K562 (cell line): ENCODE data around the gene RNF224. TPM values are rescaled to one million over a fixed set of nuclear protein-coding genes. Genes with fewer than 3 reads are reported as not detected.
A peak's percentile ranks its signal among the peaks of the same experiment; 100 is the strongest.

Source experiments
- BCL6 ChIP-seq: fragments of 250-450 bp; sonication (Bioruptor Pico); IDR thresholded peaks from 2 replicates; pipeline ENCODE4 v1.4.0; 2020
- CXXC5 ChIP-seq: fragments of 250-450 bp; sonication (Bioruptor Pico); IDR thresholded peaks from 2 replicates; pipeline ENCODE4 v1.8.0; 2022; ENCODE audit warnings: inconsistent platforms, mild to moderate bottlenecking, moderate library complexity
- ELF4 ChIP-seq: fragments of 450-650 bp; formaldehyde crosslinking; IDR thresholded peaks from 2 replicates; pipeline ENCODE4 v1.4.0; 2022; ENCODE audit warnings: missing genetic modification characterization
- ETV5 ChIP-seq: sonication (generic); formaldehyde crosslinking; IDR thresholded peaks from 2 replicates; pipeline ENCODE4 v1.4.0; 2020; ENCODE audit warnings: low read depth, mild to moderate bottlenecking, missing genetic modification reagents
- FOXA3 ChIP-seq, 2 experiments: fragments of 450-650 bp in 1 of 2; sonication (generic) in 1 of 2; formaldehyde crosslinking; IDR thresholded peaks in 1 of 2; conservative IDR thresholded peaks in 1 of 2; 2 replicates each; pipeline versions ENCODE4 v1.4.0 to v1.8.0; 2020 to 2022; ENCODE audit warnings: mild to moderate bottlenecking in 2 of 2, missing genetic modification reagents in 1 of 2
- GATA2 ChIP-seq: sonication (generic); formaldehyde crosslinking; IDR thresholded peaks from 2 replicates; pipeline ENCODE4 v1.4.0; 2020; ENCODE audit warnings: mild to moderate bottlenecking, missing genetic modification reagents
- GTF2A2 ChIP-seq: IDR thresholded peaks from 2 replicates; pipeline ENCODE4 v1.6.1; 2016; ENCODE audit warnings: mild to moderate bottlenecking, missing genetic modification characterization, missing compliant biosample characterization
- GTF2E2 ChIP-seq: fragments of 200-800 bp; sonication (Bioruptor generic); IDR thresholded peaks from 2 replicates; pipeline ENCODE4 v1.6.1; 2016; ENCODE audit warnings: missing genetic modification characterization, missing compliant biosample characterization
- HMGN3 ChIP-seq: IDR thresholded peaks from 2 replicates; pipeline ENCODE4 v1.6.1; 2011; ENCODE audit warnings: borderline replicate concordance, low read depth, mild to moderate bottlenecking, mixed read lengths, low read length; ENCODE audit not compliant: insufficient read length; ENCODE audit errors: extremely low read depth
- MBD2 ChIP-seq: sonication (generic); IDR thresholded peaks from 2 replicates; pipeline ENCODE4 v1.6.1; 2016; ENCODE audit warnings: low read depth, borderline replicate concordance
- MEF2A ChIP-seq: IDR thresholded peaks from 2 replicates; pipeline ENCODE4 v1.6.1; 2011; ENCODE audit warnings: low read depth, mild to moderate bottlenecking, low read length, moderate library complexity; ENCODE audit not compliant: control insufficient read depth
- NRF1 ChIP-seq, 2 experiments: fragments of 450-650 bp; IDR thresholded peaks in 1 of 2; conservative IDR thresholded peaks in 1 of 2; 2 replicates each; pipeline ENCODE4 v1.6.1; 2014; ENCODE audit warnings: mild to moderate bottlenecking in 2 of 2
- PCBP1 ChIP-seq: fragments of 200-400 bp; formaldehyde crosslinking; IDR thresholded peaks from 2 replicates; pipeline ENCODE4 v1.6.1; 2018; ENCODE audit warnings: mild to moderate bottlenecking, low read depth, low read length; ENCODE audit not compliant: poor library complexity, severe bottlenecking
- POLR2AphosphoS5 ChIP-seq: IDR thresholded peaks from 2 replicates; pipeline ENCODE4 v1.6.1; 2011; ENCODE audit warnings: mild to moderate bottlenecking, low read depth, low read length, moderate library complexity; ENCODE audit not compliant: control insufficient read depth, insufficient read depth
- POU5F1 ChIP-seq: fragments of 150-350 bp; IDR thresholded peaks from 2 replicates; pipeline ENCODE4 v1.6.1; 2014; ENCODE audit warnings: borderline replicate concordance, low read length, low read depth, mild to moderate bottlenecking; ENCODE audit not compliant: partially characterized antibody
- RBFOX2 ChIP-seq: fragments of 200-400 bp; formaldehyde crosslinking; IDR thresholded peaks from 2 replicates; pipeline ENCODE4 v1.6.1; 2017; ENCODE audit warnings: low read depth, mild to moderate bottlenecking, low read length, moderate library complexity
- SIN3B ChIP-seq: fragments of 450-650 bp; IDR thresholded peaks from 2 replicates; pipeline ENCODE4 v1.6.1; 2017; ENCODE audit warnings: low read depth, mild to moderate bottlenecking, moderate library complexity
- SRSF9 ChIP-seq: fragments of 200-400 bp; formaldehyde crosslinking; IDR thresholded peaks from 2 replicates; pipeline ENCODE4 v1.6.1; 2017; ENCODE audit warnings: low read depth, low read length, borderline replicate concordance
- SUPT5H ChIP-seq: fragments of 450-650 bp; IDR thresholded peaks from 2 replicates; pipeline ENCODE4 v1.6.1; 2016
- USF2 ChIP-seq: sonication (generic); formaldehyde crosslinking; IDR thresholded peaks from 2 replicates; pipeline ENCODE4 v1.5.0; 2020; ENCODE audit warnings: missing genetic modification reagents
- ZBTB17 ChIP-seq: fragments of 450-650 bp; formaldehyde crosslinking; IDR thresholded peaks from 2 replicates; pipeline ENCODE4 v1.4.0; 2020; ENCODE audit warnings: mild to moderate bottlenecking
- ZFP36 ChIP-seq: fragments of 150-350 bp; IDR thresholded peaks from 2 replicates; pipeline ENCODE4 v1.6.1; 2018; ENCODE audit warnings: low read length, low read depth; ENCODE audit not compliant: partially characterized antibody
- ZNF140 ChIP-seq: fragments of 250-450 bp; sonication (Bioruptor Pico); IDR thresholded peaks from 2 replicates; pipeline ENCODE4 v1.8.0; 2021; ENCODE audit warnings: moderate library complexity, mild to moderate bottlenecking, inconsistent platforms
- ZNF282 ChIP-seq: sonication (generic); formaldehyde crosslinking; IDR thresholded peaks from 2 replicates; pipeline ENCODE4 v1.8.1; 2023; ENCODE audit warnings: missing genetic modification reagents
- ZNF324 ChIP-seq: fragments of 250-450 bp; sonication (Bioruptor Pico); IDR thresholded peaks from 2 replicates; pipeline ENCODE4 v1.4.0; 2020; ENCODE audit warnings: mild to moderate bottlenecking
- ZNF444 ChIP-seq: fragments of 250-450 bp; sonication (Bioruptor Pico); IDR thresholded peaks from 2 replicates; pipeline ENCODE4 v1.4.0; 2020; ENCODE audit warnings: mild to moderate bottlenecking, moderate library complexity
- ZNF584 ChIP-seq: fragments of 200-800 bp; sonication (Bioruptor generic); IDR thresholded peaks from 2 replicates; pipeline ENCODE4 v1.6.1; 2016; ENCODE audit warnings: low read depth, mild to moderate bottlenecking, missing genetic modification characterization, missing compliant biosample characterization
- ZNF707 ChIP-seq: fragments of 250-450 bp; sonication (Bioruptor Pico); conservative IDR thresholded peaks from 2 replicates; pipeline ENCODE4 v1.8.0; 2022; ENCODE audit warnings: inconsistent platforms, mild to moderate bottlenecking, moderate library complexity
- ZNF79 ChIP-seq: fragments of 250-450 bp; sonication (Bioruptor Pico); IDR thresholded peaks from 2 replicates; pipeline ENCODE4 v1.4.0; 2020; ENCODE audit warnings: low read depth, mild to moderate bottlenecking, moderate library complexity
- polyA plus RNA-seq, 8 experiments: library from polyadenylated mRNA; depleted of rRNA in 4 of 8; stranded (reverse) in 5 of 8; unstranded in 3 of 8; fragments of >200 nt; fragmentation: Nextera tagmentation in 2 of 8; fragmentation: Illumina TruSeq in 1 of 8; extraction: Ambion mirVana in 2 of 8; extraction: Trizol in 1 of 8; gene quantifications; 2 replicates each; pipeline versions ENCODE4 v1.2.1 to v1.2.3, GENCODE V29; 2011 to 2014; ENCODE audit warnings: inconsistent platforms in 1 of 8, missing spikeins in 1 of 8
- total RNA-seq, 7 experiments: library from RNA; depleted of rRNA in 6 of 7; stranded (reverse); fragments of >200 nt in 6 of 7; fragmentation: Illumina TruSeq in 2 of 7; extraction: Trizol in 2 of 7; gene quantifications; 2 replicates each; pipeline versions ENCODE4 v1.2.1 to v1.2.3, GENCODE V29; 2011 to 2021; ENCODE audit warnings: low replicate concordance in 1 of 7

The RNF224 gene
- total and polyA plus RNA-seq, 9 of the 15 experiments (the other 6 are each of a cell fraction or from before 2014, with no cell fraction given) = not detected

- TF ChIP-seq ZNF584 (CRISPR knock-in tag) (no peak), ZNF324 (no peak), ZNF140 (CRISPR knock-in tag) (no peak), ZNF444 (CRISPR knock-in tag) (no peak), NRF1 (conservative IDR thresholded peaks at IDR 0.05 in 1 of 2, IDR thresholded peaks at IDR 0.05 in 1 of 2) (no peak), GTF2E2 (tag) (no peak), BCL6 (CRISPR knock-in tag) (no peak), ETV5 (CRISPR knock-in tag) (peak; percentile 75; the same call in 1 of the 2 replicates), MBD2 (peak; percentile 75), SUPT5H (peak; percentile 77), SIN3B (peak; percentile 100), POLR2AphosphoS5 (peak; percentile 82), ELF4 (CRISPR knock-in tag) (no peak), RBFOX2 (peak; percentile 94), GTF2A2 (tag) (no peak), GATA2 (no peak), PCBP1 (peak; percentile 79), ZFP36 (no peak), ZNF707 (CRISPR knock-in tag) (no peak), MEF2A (no peak), CXXC5 (peak; percentile 82), ZNF79 (CRISPR knock-in tag) (no peak), HMGN3 (peak; percentile 38), ZNF282 (CRISPR knock-in tag) (no peak), FOXA3 (CRISPR knock-in tag; conservative IDR thresholded peaks at IDR 0.05 in 1 of 2, IDR thresholded peaks at IDR 0.05 in 1 of 2) (no peak), SRSF9 (no peak), USF2 (no peak), ZBTB17 (CRISPR knock-in tag) (no peak), POU5F1 (peak; percentile 35)
These were observed 21.9 kb upstream of the RNF224 start, which contains the start of the genes NDOR1 and TMEM203 (continued) for GRCh38 chr9:137205126-137206069.
